Stimulated activated CD8-positive, alpha-beta memory T cell treated with anti-CD3 and anti-CD28 coated beads, Interleukin-15, amount 100 ng/mL, for 1 hour (primary cell): ENCODE results near the gene PYGL.

Experiments
- DNase-seq: peaks from one replicate; pipeline ENCODE4 v3.0.0-alpha.2; 2020; ENCODE audit warnings: low read depth

The PYGL gene

DNA sequence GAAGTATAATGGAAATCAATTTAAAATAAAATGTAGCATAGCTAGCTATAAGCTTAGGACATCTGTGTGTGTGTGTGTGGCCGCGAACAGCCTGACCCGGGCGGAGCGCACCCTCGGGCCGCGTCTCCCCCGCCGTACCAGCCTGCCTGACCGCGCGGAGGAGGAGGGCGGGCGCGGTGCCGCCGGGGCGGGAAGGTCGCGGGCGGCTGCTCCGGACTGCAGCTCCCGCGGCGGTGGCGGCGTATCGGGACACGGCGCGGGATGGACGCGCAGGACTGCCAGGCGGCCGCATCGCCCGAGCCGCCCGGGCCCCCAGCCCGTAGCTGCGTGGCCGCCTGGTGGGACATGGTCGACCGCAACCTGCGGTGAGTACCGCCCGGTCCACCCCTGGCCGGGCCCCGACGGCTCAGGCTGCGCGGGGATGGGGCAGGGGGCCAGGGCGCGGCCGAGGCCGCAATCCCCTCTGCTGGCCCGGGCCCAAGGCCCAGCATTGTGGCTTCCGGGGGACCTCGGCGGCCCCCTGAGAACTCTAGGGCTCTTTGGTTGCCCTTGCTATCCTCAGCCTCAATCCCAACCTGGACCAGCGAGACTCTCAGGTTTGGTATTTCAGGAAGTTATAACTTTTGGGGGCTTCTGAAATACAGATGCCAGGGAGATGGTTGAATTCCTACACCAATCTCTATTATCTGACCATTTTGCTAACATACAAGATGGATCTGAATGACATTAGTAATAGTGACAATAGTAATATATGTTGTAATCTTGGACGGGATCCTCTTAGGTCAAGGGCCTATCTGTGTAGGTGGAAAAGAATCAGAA, 72.2 kb downstream of the PYGL start, which contains the start of gene ABHD12B:
ABHD12B (plus strand) TSS at position 140 of the 819 bp plus-strand sequence; CDS start at position 262, 122 bp downstream.
- no peak for DNase-seq

DNA sequence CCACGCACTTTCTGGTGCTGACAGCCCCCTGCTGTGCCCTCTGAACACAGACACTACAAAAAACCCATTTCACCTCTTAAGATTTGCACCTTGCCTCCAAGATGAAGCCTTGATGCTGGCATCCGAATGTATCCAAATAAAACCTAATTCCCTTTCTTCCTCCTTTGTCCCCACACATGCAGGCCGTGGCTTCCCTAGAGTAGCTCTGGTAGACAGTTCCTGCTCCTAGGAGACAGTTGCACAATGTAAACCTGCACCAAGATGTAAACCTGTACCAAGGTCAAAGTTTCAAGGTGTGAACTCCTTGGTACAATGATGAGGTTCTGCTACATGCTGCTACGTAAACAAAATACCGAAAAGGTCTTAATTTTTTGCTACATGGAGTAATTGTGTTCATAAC, 73.1 kb downstream of the PYGL start:
- no peak for DNase-seq

DNA sequence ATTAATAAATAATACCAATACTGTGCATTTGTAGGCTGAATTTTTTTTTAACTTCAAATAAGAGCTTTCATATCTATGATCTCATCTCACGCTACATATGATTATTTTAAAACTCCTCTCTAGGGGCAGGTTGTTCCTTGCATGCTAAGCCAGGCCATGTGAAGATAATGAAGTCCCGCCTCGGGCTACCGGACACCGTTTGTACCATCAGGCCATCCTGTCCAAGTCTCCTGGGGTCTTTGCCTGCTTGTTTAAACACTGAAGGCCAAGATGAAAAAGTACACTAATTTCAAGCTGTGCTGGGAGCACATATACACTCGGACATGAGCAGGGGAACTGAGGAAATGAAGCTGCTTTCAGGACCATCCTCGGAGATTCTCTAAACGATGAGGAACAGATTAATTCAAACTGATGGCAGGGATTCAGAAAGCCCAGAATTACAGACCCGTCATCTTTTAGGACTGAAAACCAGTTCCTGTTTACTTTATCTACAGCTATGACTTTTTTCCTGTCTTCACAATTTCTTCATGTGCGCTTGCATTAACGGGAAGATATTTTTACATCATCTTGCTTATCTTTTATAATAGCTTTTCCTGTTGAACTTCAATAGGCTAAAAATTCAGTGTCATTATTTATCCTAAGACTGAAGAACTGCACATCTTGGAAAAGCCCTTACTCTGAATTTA, 78.7 kb downstream of the PYGL start:
- no peak for DNase-seq

DNA sequence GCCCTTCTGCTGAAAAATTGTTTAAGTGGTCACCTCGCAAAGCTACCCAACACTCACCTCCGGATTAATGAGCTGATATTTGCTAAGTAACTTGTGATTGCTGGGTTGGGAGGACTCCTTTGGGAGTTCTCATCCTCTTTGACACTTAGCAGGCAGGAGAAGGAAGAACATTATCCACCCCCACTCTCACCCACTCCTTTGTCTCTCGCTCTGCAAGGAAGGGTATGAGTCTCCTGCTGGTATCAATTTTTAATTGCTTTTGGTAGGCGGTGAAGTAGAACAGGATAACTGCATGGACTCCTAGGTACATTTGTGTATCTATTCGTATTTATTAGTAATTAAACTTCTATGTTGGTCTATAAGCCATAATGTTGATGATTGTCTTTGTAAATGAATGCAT, 79.3 kb downstream of the PYGL start:
- DNase-seq = no peak

DNA sequence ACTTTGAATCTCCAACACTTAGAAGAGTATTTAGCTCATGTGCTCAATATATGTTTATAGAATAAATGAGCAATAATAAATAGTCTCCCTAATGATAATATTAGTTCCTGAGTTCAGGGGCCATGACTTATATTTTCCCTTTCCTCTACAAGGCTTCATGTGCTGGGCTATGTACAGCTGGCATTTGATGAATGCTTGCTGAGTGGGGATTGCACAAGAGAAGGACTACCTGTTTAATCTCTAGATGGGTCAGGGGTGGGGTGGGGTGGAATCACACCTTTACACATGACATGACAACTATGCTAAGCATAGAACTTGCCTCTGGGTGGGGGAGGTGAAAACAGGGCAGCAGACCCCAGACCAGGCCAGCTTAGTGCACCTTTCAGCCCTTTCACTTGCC, 80.0 kb downstream of the PYGL start:
- no peak for DNase-seq

DNA sequence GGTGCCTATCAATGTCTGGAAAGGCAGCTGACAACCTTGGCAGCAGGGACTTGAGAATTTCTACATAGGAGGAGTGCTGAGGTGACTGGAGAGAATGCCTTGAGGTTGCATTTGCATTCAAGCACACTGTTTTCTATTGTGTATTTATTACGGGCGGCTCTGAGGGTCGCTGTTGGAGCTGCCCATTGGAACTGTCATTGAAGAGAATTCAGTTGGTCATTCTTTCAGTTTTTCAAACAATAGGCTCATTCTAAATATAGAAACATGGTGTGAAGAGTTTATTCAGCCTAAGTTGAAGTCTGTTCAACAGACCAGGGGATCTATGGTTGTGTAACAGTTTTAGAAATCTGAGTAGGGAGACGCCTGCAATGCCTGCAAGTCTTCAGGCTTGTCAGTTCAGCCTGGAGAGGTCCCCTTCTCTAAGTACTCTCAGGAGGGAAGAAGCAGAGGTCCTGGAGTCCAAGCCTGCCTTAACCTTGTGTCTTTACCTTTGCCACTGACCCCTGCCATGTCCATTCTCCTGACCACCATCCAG, 82.2 kb downstream of the PYGL start:
- no peak for DNase-seq

DNA sequence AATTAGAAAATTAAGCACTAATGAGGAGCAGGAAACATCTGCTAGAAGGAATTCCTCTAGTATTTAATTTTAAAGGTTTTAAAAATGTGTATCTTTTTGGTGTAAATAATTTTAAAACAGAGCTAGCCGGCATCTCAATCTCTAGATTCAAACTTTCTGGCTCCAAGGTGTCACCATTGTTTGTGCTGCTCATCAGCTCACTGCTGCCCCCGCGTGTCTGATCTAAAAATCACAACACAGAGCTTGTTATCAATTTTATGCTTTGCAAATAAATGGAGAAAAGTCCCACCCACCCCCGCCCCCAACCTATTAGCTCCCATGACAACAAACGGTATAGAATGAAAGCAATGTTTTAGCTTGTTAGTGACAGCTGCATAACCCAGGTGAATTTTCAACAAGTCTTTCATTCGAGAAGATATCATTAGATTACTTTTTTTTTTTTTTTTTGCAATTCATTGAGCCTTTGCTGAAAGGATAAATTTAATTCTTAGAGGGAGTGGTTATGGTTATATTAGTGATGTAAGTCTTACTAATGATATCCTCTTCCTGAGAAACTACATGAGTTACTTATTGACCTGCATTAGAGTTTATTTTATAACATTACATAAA, 83.7 kb downstream of the PYGL start:
- peak; percentile 88 for DNase-seq

DNA sequence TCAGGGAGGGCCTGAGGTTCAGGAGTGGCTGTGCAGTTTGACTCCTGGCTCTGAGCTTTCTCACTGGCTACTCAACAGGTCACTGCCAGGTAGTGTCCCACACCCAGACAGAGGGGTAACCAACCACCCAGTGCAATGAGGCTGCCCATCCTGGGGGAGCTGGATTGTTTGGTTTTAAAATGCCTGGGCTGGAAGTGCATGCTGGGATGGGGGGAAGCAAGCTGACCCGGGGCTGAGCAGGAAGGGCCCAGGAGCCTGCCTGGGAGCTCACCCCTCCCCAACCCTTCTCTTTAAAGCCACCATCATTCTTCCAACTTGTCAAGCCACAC, 85.0 kb downstream of the PYGL start:
- DNase-seq = no peak

DNA sequence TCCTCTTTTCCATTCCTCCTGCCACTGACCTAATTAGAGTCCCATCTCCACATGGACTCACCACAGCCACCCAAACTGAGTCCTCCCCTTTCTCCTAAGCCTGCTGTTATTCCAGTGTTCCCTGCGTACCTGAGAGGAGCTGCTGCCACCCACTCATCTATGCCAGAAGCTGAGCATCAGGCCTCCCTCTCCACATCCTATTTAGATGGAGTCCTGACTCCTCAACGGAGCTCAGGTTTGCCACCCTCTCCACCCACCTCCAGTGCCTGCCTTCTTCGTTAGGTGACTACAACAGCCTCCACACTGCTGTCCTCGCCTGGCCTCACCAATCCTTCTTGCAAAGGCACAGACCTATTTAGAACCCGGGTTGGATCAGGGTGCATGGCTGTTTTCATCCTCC, 87.6 kb downstream of the PYGL start:
- no peak for DNase-seq

DNA sequence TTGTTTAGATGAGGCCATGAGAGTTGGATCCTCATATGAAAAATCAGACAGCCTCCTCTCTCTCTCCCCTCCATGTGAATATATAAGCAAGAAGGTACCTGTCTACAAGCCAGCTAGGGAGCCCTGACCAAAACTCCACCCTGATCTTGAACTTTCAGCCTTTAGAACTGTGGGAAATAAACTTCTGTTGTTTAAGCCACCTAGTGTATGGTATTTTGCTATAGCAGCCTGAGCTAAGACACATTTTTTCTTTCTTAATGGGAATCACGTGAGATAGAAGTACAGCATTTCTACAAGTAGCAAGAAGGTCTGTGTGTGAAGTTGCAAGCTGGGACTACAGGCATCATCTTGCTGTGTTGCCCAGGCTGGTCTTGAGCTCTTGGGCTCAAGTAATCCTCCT, 88.7 kb downstream of the PYGL start:
- no peak for DNase-seq
